ENCODE measurements around the gene DPYD. TPM values are rescaled to one million over a fixed set of nuclear protein-coding genes. Genes with fewer than 3 reads are reported as not detected.
"Not testable (repeated sequence)": the region's sequence is repeated elsewhere in the genome, so short reads cannot be mapped to it uniquely, and the experiment has no call there.

DPYD gene
- total RNA-seq, 1 donor from 2014 or later: 8.5 TPM

DNA sequence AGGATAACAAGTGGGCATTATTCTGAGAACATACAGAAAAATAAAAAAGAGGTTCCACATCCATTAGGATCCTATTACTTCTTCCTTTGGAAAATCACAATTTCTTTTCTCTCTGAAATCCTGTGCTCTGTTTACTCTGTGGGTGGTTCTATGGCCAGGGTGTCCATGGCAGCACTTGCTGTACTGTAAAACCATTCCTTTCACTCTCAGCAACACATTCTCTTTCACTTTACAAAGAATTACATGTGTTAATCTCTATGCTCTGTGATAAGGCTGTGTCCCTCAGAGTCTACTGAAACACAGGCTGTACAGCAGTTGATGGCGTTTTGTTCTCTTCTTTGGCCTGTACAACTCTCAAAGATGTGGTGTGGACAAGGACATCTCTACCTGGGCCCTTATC, 675.2 kb downstream of the DPYD start:
- no peaks in the 10 kb centered on the region for H3K36me3 Mint-ChIP-seq
- peaks cover 4% of the 10 kb centered on the region for H3K9me3 Mint-ChIP-seq
- TF ChIP-seq, protein P1, sequence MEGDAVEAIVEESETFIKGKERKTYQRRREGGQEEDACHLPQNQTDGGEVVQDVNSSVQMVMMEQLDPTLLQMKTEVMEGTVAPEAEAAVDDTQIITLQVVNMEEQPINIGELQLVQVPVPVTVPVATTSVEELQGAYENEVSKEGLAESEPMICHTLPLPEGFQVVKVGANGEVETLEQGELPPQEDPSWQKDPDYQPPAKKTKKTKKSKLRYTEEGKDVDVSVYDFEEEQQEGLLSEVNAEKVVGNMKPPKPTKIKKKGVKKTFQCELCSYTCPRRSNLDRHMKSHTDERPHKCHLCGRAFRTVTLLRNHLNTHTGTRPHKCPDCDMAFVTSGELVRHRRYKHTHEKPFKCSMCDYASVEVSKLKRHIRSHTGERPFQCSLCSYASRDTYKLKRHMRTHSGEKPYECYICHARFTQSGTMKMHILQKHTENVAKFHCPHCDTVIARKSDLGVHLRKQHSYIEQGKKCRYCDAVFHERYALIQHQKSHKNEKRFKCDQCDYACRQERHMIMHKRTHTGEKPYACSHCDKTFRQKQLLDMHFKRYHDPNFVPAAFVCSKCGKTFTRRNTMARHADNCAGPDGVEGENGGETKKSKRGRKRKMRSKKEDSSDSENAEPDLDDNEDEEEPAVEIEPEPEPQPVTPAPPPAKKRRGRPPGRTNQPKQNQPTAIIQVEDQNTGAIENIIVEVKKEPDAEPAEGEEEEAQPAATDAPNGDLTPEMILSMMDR (conservative IDR thresholded peaks at IDR 0.05): no peak
- no peak for DNase-seq (ENCODE audit: extremely low spot score, unreplicated experiment)
- no peak overlapping the region for H3K4me3 Mint-ChIP-seq
- no peaks in the 10 kb centered on the region for H3K4me1 Mint-ChIP-seq (ENCODE audit: unreplicated experiment)
- no peaks in the 10 kb centered on the region for H3K27me3 Mint-ChIP-seq
- H3K27ac Mint-ChIP-seq: no peak overlapping the region

DNA sequence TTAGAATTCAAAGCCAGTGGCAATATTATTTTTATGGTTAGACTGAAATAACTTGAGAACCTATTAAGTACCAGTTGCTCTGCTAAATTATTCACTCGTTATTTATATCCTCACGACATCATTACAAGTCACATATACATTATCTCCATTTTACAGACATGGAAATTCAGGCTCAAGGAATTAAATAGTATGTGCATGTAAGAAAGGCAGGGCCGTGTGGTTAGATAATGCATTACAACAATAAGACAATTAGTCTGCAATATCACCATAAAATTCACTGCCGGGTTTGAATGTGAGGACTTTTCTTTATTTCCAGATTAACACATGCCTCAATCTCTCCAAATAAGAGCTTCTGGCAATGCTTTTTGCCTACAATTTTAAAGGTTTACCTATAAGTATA, 675.8 kb downstream of the DPYD start:
- Mint-ChIP-seq H3K27me3 (no peaks in the 10 kb centered on the region), H3K27ac (no peak overlapping the region), H3K4me1 (ENCODE audit: unreplicated experiment) (no peaks in the 10 kb centered on the region), H3K4me3 (no peak overlapping the region), H3K36me3 (no peaks in the 10 kb centered on the region), H3K9me3 (peaks cover 4% of the 10 kb centered on the region)
- DNase-seq (ENCODE audit: extremely low spot score, unreplicated experiment): no peak
- TF ChIP-seq, protein P1 (conservative IDR thresholded peaks at IDR 0.05): no peak

DNA sequence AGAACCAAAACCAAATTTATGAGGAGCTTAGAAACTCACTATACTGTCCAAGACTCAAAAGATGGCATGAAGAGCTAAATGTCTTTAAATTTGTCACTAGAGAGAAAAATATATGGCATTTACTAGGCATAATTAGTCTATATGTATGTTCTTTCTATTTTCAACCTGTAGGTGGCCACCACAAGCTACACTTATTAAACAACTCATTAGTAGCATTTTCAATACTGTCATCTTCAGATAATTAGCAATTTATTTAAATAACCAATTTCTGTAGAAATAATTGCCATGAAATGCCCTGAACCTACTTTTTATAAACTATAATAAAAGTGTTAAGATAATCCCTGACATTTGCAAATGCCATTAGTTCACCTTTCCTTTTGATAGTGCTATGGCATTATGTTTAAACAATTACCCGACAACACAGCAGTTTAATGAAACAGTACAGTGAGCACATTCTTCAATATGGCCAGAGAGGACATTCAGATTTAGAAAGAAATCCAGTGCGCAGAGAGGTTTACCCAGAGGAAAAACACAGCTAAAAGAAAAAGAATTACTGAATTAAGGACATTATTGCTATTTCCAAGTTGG, 676.8 kb downstream of the DPYD start:
- Mint-ChIP-seq H3K4me3 (no peak overlapping the region), H3K4me1 (ENCODE audit: unreplicated experiment) (no peaks in the 10 kb centered on the region), H3K36me3 (no peaks in the 10 kb centered on the region), H3K9me3 (peaks cover 4% of the 10 kb centered on the region), H3K27me3 (no peaks in the 10 kb centered on the region), H3K27ac (no peak overlapping the region)
- DNase-seq (ENCODE audit: extremely low spot score, unreplicated experiment): no peak
- TF ChIP-seq, protein P1 (conservative IDR thresholded peaks at IDR 0.05): peak; percentile 76

DNA sequence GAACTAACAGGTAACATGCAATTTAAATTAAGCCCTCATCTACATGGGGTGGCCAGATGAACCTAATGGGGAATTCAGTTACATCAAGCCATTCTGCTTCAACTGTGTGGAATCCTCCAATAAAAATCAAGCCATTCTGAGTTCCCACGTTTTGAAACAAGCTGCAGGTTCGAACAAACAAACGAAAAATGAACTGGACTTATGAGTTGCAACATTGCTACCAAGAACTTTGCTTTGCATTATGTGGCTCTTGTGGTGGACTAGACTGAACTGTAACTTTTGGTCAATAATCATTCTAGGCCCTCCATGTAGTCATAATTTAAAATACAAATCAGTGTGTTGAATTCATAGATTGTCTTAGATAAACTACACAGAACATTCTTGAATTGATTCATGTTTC, 682.0 kb downstream of the DPYD start:
- Mint-ChIP-seq H3K9me3 (no peaks in the 10 kb centered on the region), H3K4me3 (no peak overlapping the region), H3K4me1 (ENCODE audit: unreplicated experiment) (no peaks in the 10 kb centered on the region), H3K27ac (no peak overlapping the region), H3K27me3 (no peaks in the 10 kb centered on the region), H3K36me3 (no peaks in the 10 kb centered on the region)
- TF ChIP-seq, protein P1 (conservative IDR thresholded peaks at IDR 0.05): no peak
- no peak for DNase-seq (ENCODE audit: extremely low spot score, unreplicated experiment)

DNA sequence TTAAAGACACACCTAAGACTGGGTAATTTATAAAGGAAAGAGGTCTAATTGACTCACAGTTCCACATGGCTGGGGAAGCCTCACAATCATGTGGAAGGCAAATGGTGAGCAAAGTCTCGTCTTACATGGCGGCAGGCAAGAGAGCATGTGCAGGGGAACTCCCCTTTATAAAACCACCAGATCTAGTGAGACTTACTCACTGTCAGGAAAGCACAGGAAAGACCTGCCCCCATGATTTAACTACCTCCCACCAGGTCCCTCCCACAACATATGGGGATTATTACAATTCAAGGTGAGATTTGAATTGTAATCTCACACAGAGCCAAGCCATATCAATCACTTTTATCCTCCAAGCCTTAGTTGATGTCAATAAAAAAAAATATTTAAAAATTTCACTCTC, 689.5 kb downstream of the DPYD start:
- not testable (repeated sequence) for H3K4me1 Mint-ChIP-seq (ENCODE audit: unreplicated experiment); H3K27me3 Mint-ChIP-seq; DNase-seq (ENCODE audit: extremely low spot score, unreplicated experiment); H3K36me3 Mint-ChIP-seq; H3K9me3 Mint-ChIP-seq; H3K27ac Mint-ChIP-seq; H3K4me3 Mint-ChIP-seq

DNA sequence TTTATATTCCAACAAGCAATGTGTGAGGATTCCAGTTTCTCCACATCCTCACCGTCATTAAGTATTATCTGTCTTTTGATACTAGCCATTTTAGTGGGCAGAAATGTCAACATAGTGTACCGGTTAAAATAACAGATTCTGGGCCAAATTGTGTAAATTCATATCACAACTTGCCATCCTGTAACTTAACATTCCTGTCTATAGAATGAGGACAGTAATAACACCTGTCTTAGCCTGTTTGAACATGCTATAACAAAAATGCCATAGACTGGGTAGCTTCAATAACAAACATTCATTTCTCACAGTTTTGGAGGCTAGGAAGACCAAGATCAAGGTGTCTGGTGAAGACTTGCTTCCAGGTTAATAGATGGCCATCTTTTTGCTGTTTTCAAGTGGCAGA, 708.2 kb downstream of the DPYD start:
- TF ChIP-seq, protein P1 (conservative IDR thresholded peaks at IDR 0.05): no peak
- H3K27ac Mint-ChIP-seq: no peak overlapping the region
- H3K9me3 Mint-ChIP-seq: no peaks in the 10 kb centered on the region
- H3K4me3 Mint-ChIP-seq: no peak overlapping the region
- H3K4me1 Mint-ChIP-seq (ENCODE audit: unreplicated experiment): no peaks in the 10 kb centered on the region
- no peaks in the 10 kb centered on the region for H3K36me3 Mint-ChIP-seq
- no peak for DNase-seq (ENCODE audit: extremely low spot score, unreplicated experiment)
- H3K27me3 Mint-ChIP-seq: no peaks in the 10 kb centered on the region
